K562 (cell line): ENCODE measurements around the gene ADAMTS2.

Source experiments
- CBX3 ChIP-seq, 2 experiments: IDR thresholded peaks; 1 replicate in 1 of 2; 2 replicates in 1 of 2; pipeline ENCODE4 v1.6.1; 2012; ENCODE audit warnings: inconsistent platforms in 2 of 2, low read length in 2 of 2, borderline replicate concordance in 1 of 2, control low read depth in 1 of 2
- CEBPB ChIP-seq: fragments of 450-650 bp; IDR thresholded peaks from 2 replicates; pipeline ENCODE4 v1.6.1; 2016; ENCODE audit warnings: missing genetic modification characterization, missing compliant biosample characterization
- CHD4 ChIP-seq: fragments of 200-600 bp; sonication (generic); IDR thresholded peaks from 3 replicates; pipeline ENCODE4 v1.6.1; 2012; ENCODE audit warnings: low read depth, mild to moderate bottlenecking, mixed read lengths, low read length, inconsistent platforms; ENCODE audit not compliant: insufficient read depth, insufficient replicate concordance, poor library complexity, severe bottlenecking
- DMBX1 ChIP-seq: fragments of 250-450 bp; sonication (Bioruptor Pico); IDR thresholded peaks from 2 replicates; pipeline ENCODE4 v1.8.0; 2022; ENCODE audit warnings: inconsistent platforms, mild to moderate bottlenecking, moderate library complexity, borderline replicate concordance
- MAFF ChIP-seq: IDR thresholded peaks from 2 replicates; pipeline ENCODE4 v1.6.1; 2012; ENCODE audit warnings: low read length, improper control_type of control experiment
- MCM7 ChIP-seq, 2 experiments: fragments of 450-650 bp; IDR thresholded peaks; 2 replicates each; pipeline ENCODE4 v1.6.1; 2016 to 2018
- MXI1 ChIP-seq: IDR thresholded peaks from 2 replicates; pipeline ENCODE4 v1.6.1; 2011; ENCODE audit warnings: low read depth, mild to moderate bottlenecking, improper control_type of control experiment, low read length
- MYC ChIP-seq, 2 experiments: fragments of 250-450 bp in 1 of 2; sonication (Bioruptor Pico) in 1 of 2; IDR thresholded peaks; 2 replicates each; pipeline versions ENCODE4 v1.5.1 to v1.6.1; 2012 to 2021; ENCODE audit warnings: low read depth in 2 of 2, borderline replicate concordance in 1 of 2, improper control_type of control experiment in 1 of 2, low read length in 1 of 2, mild to moderate bottlenecking in 1 of 2, moderate library complexity in 1 of 2
- NCOR1 ChIP-seq: fragments of 450-650 bp; IDR thresholded peaks from 2 replicates; pipeline ENCODE4 v1.6.1; 2016; ENCODE audit warnings: mild to moderate bottlenecking, moderate library complexity
- PHB2 ChIP-seq: fragments of 450-650 bp; IDR thresholded peaks from 2 replicates; pipeline ENCODE4 v1.6.1; 2017; ENCODE audit warnings: low read depth
- POLR2A ChIP-seq: fragments of 450-650 bp; conservative IDR thresholded peaks from 2 replicates; pipeline ENCODE4 v1.6.1; 2016
- TAF7 ChIP-seq: fragments of 450-650 bp; IDR thresholded peaks from 2 replicates; pipeline ENCODE4 v1.6.1; 2016; ENCODE audit warnings: missing genetic modification characterization, missing compliant biosample characterization
- TF ChIP-seq, protein P1 (sequence below), 3 experiments: IDR thresholded peaks in 2 of 3; conservative IDR thresholded peaks in 1 of 3; 2 replicates each; pipeline ENCODE4 v1.5.1; 2011 to 2012; ENCODE audit warnings: low read length in 3 of 3, mild to moderate bottlenecking in 3 of 3, control low read depth in 2 of 3, improper control_type of control experiment in 1 of 3, inconsistent platforms in 1 of 3, low read depth in 1 of 3, mixed read lengths in 1 of 3, moderate library complexity in 1 of 3; ENCODE audit not compliant: insufficient read depth in 2 of 3

GRCh38 chr5:179264053-179264782 is 81.0 kb downstream of the ADAMTS2 start:
- TF ChIP-seq, protein P1, sequence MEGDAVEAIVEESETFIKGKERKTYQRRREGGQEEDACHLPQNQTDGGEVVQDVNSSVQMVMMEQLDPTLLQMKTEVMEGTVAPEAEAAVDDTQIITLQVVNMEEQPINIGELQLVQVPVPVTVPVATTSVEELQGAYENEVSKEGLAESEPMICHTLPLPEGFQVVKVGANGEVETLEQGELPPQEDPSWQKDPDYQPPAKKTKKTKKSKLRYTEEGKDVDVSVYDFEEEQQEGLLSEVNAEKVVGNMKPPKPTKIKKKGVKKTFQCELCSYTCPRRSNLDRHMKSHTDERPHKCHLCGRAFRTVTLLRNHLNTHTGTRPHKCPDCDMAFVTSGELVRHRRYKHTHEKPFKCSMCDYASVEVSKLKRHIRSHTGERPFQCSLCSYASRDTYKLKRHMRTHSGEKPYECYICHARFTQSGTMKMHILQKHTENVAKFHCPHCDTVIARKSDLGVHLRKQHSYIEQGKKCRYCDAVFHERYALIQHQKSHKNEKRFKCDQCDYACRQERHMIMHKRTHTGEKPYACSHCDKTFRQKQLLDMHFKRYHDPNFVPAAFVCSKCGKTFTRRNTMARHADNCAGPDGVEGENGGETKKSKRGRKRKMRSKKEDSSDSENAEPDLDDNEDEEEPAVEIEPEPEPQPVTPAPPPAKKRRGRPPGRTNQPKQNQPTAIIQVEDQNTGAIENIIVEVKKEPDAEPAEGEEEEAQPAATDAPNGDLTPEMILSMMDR (IDR thresholded peaks at IDR 0.05 in 2 of 3, conservative IDR thresholded peaks at IDR 0.05 in 1 of 3; ENCODE audit: insufficient read depth in 2 of 3, low read depth in 1 of 3, low read length in 3 of 3) = no peak
- no peak for TF ChIP-seq MXI1
- TF ChIP-seq PHB2 = no peak
- no peak for TF ChIP-seq CHD4
- no peak for TF ChIP-seq POLR2A
- TF ChIP-seq MYC (IDR thresholded peaks at IDR 0.05; ENCODE audit: low read depth, low read length) = no peak
- no peak for TF ChIP-seq MYC (CRISPR knock-in tag; IDR thresholded peaks at IDR 0.05; ENCODE audit: borderline replicate concordance, low read depth)
- TF ChIP-seq TAF7 = no peak
- no peak for TF ChIP-seq MAFF
- TF ChIP-seq NCOR1 = no peak
- no peak for TF ChIP-seq CEBPB
- no peak for TF ChIP-seq MCM7 (IDR thresholded peaks at IDR 0.05)
- no peak for TF ChIP-seq CBX3 (IDR thresholded peaks at IDR 0.05; ENCODE audit: borderline replicate concordance in 1 of 2, low read length in 2 of 2)
- no peak for TF ChIP-seq DMBX1 (CRISPR knock-in tag)
